B cell (primary cell): ENCODE results near the gene GADD45G.

Experiments
- EZH2 ChIP-seq: IDR thresholded peaks from 2 replicates; pipeline ENCODE4 v1.6.1; 2012; ENCODE audit warnings: borderline replicate concordance, low read depth, mild to moderate bottlenecking, moderate library complexity, low read length; ENCODE audit not compliant: insufficient read depth, poor library complexity, severe bottlenecking
- TF ChIP-seq, protein P1 (sequence below): fragments of 200-600 bp; IDR thresholded peaks from one replicate; pipeline ENCODE4 v1.8.0; 2022; ENCODE audit warnings: antibody characterized with exemption, mild to moderate bottlenecking

DNA sequence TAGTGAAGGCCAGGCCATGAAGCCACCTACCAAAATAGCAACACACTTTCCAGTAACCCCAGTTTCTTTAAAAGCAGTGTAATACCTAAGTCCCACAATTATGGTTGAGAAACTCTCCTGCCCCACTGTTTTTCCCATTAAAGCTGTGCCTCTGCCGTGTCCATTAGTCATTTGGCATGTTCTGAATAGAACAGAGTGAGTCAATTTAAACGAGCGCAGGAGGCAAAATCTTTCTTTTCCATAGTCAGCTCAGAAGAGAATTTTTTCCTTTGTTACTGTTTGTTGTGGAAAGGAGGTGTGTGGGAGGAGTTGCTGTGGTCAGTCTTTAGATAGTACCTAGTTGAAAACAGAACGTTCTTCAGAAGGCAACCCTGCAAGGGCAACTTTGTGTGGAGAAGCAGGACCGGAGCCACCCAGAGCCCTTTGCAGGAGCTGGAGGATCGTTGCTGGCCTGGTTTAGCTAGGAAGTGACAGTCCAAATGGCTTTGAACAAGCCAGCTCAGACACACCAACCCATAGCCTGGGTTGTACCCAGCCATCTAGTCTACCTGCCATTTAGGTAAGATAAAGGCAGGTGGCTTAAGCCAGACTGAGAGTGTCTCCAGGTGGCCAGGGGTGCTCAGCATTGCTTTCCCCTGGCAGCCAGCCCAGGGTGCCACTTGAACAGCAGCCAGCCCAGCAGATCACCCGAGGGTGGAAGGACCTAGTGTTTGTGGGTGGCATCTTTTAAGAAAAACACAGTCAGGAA, 30.4 kb downstream of the GADD45G start:
- TF ChIP-seq, protein P1, sequence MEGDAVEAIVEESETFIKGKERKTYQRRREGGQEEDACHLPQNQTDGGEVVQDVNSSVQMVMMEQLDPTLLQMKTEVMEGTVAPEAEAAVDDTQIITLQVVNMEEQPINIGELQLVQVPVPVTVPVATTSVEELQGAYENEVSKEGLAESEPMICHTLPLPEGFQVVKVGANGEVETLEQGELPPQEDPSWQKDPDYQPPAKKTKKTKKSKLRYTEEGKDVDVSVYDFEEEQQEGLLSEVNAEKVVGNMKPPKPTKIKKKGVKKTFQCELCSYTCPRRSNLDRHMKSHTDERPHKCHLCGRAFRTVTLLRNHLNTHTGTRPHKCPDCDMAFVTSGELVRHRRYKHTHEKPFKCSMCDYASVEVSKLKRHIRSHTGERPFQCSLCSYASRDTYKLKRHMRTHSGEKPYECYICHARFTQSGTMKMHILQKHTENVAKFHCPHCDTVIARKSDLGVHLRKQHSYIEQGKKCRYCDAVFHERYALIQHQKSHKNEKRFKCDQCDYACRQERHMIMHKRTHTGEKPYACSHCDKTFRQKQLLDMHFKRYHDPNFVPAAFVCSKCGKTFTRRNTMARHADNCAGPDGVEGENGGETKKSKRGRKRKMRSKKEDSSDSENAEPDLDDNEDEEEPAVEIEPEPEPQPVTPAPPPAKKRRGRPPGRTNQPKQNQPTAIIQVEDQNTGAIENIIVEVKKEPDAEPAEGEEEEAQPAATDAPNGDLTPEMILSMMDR = no peak
- TF ChIP-seq EZH2 = no peak
